NOMO-1 treated with DMSO at 0.1 percent for 48 hours (cell line): ENCODE results near the gene NPAS3.
A peak's percentile ranks its signal among the peaks of the same experiment; 100 is the strongest.

ENCODE experiments used
- DNase-seq: peaks from one replicate; lab custom pipeline; 2025; ENCODE audit not compliant: unreplicated experiment; lab: John Stamatoyannopoulos, UW

NPAS3 gene

DNA sequence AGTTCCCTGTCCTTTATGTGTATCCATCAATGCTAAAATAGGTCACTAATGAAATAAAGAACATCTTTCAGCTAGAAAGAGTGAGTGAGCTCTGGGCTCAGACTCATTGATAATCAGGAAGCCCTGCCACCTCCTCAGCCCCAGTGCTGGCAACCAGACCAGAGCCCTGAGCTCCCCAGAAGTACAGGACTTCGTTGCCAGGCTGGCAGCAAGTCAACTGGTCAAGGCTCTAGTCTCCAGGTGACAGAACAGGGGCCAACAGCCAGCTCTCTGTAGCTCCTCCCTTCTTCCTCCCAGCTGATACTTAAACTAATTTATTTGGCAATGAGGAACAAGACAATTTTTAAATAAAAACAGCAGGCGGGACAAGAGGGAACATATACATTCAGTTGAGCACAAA is 866.9 kb downstream of the NPAS3 start:
- no peak for DNase-seq

DNA sequence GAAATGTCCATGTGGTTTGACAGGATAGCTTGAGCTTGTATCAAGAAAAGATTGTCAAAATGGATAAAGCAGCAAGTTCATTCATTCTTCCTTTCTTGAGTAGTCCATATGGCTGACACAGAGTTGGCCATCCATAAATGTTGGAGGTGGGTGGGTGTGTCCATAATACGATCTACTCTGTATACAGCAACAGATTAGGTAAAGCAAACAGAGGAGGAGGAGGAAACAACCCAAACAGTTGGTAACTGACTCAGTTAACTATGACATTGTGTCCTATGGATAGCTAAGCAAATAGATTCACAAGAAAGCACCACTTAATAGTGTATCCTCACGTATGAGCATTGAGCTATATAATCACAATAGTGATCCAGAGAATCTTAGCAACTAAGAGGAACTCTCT is 868.2 kb downstream of the NPAS3 start:
- DNase-seq, result no peak

DNA sequence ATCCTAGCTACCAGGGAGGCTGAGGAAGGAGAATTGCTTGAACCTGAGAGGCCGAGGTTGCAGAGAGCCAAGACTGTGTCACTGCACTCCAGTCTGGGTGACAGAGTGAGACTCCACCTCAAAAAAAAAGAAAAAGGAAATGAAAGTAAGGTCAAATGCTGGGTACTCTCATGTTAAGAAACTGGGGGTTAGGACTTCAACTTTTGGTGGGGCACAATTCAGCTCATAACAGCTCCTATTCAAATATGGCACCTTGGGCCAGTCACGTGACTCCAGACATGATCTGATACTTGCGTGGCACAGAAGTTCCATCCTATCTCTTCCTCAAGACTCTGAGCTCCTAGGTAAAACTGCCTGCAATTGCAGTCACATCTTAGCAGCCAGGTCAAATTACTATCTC is 869.5 kb downstream of the NPAS3 start:
- DNase-seq, result peak; percentile 55

DNA sequence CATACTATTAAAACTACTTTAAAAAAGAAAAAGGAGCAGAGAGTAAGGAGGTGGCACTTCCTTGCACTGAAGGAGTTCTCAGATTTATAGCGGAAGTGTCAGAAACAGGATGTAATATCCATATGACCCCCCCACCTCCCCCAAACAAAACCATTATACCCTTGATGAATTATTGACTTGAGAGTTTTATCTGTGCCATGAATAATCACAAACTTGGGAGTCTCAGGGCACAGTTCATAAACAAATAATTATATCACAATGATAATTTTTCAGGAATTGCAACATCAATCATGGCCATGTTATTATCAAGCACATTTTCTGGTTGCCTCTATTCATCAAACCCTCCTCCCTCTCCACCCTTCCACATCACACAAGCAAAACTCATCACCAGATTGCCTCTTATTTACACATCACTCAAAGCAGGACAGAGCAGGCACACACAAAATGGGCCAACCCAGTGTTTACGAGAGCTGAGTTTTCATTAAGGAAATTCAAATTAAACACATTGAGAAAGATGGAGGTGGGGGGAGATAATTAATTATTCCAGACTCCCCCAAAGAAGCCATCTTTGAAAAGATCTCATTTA is 870.8 kb downstream of the NPAS3 start:
- DNase-seq, result no peak

DNA sequence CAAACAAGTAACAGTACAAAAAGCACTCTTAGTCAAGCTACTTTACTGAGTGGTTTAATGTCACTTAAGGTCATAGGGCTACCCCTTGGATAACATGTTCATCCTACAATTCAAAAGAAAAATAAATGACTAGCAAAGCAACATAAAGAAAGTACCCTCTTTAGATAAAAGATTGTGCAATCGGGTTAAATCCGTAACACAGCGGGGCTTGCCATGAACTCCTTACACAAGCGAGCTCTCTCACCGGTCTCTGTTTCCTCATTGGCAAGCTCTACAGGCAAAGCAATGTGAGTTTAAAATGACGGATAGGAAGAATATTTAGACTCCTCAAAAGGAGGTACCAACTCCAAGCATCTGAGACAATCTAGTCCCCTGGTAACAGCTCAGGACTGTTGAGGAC is 871.6 kb downstream of the NPAS3 start:
- DNase-seq, result peak; percentile 30

DNA sequence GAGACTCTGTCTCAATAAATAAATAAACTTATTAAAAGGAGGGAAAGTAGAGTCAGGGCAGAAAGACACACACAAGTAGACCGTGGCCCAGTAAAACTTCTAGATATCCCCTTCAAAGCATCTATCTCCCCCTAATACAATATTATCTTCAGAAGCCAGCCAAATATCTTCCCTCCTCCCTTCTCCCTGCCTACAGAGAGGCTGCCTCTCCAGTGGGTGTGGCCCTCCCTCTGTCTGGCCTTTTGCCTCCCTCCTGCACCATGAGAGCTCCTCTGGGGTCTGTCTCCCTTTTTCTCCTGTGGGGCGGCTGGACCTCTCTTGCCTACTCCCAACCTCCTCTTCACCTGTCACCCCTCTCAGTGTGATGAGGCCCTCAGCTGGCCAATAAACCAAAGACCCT is 873.0 kb downstream of the NPAS3 start:
- no peak for DNase-seq

DNA sequence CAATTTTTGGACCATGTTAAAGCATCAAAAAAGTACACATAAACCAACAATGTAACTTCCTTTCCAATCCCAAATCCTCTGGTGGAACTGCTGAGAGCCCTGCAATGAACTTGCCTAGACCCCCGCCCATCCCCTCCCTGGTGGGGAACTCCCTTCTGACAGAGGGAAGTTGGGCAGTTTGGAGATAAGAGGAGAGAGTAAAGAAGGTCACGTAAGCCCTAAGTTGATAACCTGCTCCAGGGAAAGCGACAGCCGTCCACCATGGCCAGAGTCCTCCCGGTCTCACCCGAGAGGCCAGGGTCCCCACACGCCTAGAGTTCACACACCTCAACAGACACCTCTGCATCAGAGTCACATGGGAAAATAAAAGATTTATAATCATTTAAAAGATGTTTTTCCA is 873.5 kb downstream of the NPAS3 start:
- no peak for DNase-seq

DNA sequence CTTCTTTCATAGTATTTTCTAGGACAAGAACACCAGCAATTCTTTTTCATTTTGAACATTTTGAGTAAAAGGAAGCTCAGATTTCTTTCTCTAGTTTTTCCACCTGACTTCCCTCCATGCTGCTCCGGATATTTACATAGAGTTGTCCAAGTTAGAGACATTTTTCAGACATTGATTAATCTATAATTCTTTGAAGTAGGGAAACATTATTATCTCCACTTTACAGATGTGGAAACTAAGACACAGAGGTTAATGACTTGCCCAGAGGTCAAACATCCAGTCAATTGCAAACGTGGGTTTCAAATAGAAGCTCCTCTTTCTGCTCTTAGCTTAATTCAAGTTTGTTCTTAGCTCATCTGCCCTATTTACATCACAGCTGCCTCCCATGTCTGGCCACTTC is 873.9 kb downstream of the NPAS3 start:
- DNase-seq, result no peak

DNA sequence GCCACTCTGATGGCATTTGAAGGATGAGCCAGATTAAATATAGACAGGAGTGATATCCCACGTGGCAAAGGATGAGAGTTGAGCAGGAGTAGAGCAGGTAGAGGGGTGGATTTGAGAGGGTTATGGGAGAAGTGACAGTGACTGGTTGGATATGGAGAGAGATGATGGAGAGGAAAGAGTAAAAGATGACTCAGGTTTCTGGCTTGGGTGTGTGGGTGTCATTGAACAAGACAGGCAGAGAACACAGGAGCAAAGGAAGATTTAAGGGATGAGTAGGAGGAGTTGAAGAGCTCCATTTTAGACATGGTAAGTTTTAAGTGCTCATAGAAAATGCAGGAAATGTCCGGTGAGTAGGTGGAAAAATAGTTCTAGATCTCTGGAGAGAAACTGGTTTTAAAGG is 875.3 kb downstream of the NPAS3 start:
- no peak for DNase-seq

DNA sequence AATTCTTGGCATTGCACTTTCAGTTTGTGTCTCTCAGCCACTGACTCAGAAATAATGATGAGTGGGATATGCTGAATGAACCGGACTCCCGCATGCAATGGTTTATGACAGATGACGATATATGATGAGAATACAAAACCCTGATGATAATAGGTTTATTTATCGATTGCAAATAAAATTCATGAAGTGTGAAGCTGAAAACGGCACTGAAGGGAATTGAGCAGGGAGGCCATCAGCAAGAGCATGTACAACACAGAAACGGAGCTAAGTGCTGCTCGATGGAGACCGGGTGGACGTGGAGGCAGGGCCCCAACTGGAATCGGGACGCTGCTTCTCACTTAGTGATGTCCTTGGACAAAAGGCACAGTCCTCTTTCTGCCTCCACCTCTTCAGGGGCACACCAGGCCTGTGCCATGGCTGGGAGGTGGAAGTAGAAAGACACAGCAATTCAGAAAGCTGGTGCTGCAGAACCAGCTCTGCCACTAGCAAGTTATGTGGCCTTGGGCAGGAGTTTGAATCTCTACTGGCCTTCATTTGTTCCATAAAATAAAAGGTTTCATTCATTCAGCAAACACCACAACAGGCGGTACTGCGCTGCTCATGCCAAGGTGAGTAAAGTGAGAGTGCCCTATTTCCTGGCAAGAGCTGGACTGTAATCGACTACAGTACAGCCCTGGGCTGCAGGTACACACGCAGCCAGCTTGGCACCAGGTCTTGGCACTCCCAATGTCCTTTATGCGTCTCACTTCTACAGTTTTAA is 895.2 kb downstream of the NPAS3 start:
- no peak for DNase-seq

DNA sequence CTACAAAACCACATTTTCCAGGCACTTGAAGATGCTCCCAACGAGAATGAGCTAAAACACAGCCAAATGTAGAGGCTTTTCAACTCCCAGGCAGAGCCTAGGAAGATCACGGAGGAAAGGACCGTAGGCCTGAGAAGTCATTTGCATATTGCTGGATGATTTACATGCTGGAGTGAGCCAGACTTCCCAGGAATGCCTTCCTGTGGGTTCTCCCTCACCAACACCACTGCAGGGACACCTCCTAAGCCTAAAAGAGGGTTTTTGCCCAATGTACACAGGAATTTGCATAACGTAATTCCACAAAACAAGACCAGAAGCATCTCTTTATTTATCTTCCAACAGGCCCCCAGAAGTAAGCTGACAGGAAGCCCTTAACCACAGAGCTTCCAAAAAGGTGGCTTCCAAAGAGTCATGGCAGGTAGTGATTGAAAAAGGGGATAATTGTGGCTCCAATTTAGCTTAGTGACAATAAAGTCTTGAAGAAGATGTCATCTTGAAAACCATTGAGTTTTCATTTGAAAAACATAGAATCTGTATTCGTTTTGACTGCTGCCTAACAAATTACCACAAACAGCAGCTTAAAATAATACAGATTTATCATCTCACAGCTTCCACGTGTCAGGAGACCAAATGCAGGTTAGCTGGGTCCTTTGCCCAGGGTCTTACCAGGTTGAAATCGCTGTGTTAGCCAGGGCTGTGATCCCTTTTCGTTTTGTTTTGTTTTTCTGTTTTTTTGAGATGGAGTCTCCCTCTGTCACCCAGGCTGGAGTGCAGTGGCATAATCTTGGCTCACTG is 896.0 kb downstream of the NPAS3 start:
- no peak for DNase-seq

DNA sequence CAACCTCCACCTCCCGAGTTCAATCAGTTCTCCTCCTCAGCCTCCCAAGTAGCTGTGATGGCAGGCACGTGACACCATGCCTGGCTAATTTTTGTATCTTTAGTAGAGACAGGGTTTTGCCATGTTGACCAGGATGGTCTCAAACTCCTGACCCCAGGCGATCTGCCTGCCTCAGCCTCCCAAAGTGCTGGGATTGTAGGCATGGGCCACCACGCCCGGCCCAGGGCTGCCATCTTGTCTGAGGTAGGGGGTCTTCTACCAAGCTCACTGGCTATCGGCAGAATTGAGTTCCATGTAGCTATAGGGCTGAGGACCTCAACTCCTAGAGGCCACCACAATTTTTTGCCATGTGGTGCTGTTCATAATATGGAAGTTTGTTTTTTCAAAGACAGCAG is 896.6 kb downstream of the NPAS3 start:
- DNase-seq, result no peak

DNA sequence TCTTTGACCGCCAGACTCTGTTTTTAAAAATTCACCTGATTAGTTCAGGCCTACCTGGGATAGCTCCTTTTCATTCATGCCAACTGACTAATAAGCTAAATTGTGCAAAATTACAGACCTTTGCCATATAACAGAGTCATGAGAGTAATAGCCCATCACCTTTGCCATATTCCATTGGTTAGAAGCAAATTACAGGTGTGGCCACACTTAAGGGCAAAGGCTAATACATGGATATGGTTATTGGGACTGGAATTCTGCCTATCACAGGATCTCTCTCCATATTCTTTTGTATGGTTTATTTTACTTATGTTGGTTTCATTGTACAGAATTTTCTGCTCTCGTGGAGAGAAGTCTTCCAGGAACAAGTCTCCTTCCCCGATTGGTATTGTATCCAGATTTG is 897.0 kb downstream of the NPAS3 start:
- DNase-seq, result no peak

DNA sequence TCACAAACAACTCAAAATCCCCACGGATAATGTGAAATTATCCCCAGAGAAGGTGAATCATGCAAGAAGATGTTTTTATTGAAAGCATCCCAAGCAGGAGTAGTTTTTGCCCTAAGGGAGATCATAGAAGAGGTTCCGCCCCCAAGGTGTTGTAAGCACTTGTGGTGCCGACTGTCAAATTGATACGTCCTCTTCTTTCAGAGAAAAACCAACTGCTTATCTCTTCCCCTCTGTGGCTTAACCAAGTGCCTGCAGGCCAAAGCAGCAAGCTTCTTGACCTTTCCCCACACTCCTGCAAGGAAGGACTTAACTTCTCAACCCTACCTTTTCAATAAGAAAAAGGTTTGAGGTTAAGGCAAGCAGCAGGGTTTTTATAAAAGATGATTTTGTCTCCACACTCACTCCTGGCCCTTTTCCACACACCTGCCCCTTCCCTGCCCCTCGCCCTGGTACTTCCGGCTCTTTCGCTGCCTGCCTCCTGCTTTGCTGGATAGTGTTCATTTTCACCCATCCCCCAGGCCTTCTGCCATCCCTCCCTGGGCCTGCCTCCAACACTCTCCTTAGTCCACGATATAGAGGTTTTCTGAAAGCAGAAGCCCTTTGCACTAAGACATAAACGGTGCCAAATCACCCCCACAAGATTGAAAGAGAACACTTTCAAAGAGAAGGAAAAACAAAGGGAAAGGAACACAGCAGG is 897.7 kb downstream of the NPAS3 start:
- DNase-seq, result no peak

DNA sequence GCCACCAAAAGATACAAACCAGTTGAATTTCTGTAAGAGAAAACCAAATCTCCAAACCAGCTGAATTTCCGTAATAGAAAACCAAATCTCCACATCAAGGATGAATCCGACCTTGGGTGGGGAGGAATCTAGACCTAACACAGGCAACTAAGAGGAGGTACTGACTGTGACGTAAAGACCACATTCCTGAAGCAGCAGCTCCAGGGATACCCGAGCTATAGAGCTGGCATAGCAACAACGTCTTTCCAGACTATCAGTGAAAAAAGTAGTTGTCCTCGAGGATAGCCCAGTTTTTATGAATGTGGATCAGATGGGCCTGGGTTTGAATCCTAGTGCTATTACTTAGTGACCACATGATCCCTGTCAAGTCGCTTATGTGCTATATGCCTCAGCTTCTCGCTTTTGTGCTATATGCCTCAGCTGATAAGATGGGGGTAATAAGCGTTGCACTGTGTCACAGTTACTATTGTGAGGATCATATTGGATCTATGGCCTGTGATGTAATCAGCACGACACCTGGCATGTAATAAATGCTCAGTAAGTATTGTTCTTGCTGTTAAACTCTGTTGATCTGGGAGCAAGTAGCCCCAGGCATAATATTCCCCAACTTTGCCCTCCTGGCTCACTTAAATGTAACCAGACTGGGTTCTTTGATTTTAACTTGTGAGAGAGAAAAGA is 898.4 kb downstream of the NPAS3 start:
- DNase-seq, result no peak

DNA sequence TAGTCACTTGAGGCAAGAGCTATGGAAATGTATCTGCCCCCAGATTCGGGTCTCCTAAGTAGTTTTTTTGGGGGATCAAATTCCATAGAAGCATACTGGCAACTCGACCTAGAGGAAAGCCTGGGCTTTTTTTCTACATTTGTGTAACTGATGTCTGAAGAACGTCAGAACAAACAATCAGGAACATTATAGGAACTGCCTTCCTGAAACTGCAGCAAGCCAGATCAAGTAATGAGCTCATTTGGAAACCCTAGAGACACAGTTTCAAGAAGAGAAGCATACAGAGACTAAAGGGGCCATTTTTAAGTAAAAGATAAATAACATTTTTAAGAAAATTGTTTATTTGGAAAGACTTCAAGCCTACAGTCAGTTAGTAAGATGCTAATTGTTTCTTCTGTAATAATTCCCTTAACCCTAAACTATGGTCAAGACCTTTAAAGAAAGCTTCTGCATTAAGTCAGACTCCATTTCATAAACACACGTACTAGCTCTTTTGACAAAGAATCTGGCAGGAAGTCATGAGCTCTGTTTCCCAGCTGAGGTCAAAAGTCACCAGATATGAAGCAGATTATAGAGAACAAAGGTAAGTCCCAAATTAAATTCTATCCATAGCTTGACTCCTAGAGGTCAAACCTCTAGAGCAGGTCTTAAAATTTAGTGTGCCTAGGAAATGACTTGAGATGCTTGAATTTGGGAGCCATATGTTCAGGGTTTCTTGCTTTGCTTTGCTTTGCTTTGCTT is 899.4 kb downstream of the NPAS3 start:
- DNase-seq, result no peak

DNA sequence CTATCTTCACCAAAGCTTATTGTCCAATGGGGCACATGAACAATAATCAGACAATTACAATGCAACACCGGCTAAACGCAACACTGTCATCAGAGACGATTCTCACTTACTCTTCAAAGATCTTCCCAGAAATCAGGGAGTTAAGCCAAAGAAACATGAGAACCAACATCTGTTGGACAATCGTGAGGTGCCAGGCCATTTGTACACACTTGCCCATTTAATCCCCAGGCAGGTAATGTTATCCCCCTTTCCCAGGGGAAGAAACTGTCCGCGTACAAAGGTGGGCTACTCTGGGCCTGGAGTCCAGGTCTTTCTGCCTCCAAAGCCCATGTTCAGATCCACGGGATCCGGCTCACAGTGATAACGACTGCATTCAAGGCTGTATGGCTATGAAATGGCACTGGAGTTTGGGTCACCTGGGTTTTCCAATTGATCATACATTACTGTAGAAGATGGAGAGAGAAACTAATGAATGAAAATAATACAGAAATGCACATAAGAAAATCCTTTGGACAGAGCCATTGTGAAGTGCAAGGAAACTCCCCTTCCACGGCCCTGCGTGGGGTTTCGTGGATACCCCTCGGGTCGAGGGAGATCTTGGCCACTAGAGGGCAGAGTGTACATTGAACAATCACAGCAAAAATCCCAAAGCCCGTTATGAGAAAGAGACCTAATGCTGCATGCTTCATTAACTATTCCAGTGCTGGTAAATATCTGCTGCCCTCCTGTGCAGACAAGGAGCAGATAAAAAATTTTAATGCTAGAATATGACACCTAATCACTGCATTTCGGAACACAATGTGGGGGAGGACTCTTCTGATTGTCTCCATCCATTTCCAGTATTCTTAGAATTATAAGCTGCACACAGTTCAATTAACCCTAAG is 900.8 kb downstream of the NPAS3 start:
- peak; percentile 42 for DNase-seq

DNA sequence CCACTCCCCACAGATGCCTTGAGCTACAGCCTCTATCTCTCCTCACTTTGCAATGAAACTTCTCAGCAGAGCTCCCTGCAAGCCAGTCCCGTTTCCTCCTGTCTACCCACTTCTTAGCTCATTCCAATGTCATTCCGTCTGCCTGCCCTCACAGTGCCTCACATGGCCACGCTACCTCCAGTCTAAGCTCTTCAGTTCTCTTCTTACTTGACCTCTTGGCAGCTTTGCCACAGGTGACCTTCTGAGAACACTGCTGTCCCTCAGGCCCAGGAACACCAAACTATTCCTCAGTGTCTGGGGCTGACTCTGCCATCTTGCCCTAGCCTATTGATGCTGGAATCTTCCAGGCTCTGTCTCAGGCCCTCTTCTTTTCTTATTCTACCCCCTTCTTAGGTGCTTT is 902.1 kb downstream of the NPAS3 start:
- DNase-seq, result no peak

DNA sequence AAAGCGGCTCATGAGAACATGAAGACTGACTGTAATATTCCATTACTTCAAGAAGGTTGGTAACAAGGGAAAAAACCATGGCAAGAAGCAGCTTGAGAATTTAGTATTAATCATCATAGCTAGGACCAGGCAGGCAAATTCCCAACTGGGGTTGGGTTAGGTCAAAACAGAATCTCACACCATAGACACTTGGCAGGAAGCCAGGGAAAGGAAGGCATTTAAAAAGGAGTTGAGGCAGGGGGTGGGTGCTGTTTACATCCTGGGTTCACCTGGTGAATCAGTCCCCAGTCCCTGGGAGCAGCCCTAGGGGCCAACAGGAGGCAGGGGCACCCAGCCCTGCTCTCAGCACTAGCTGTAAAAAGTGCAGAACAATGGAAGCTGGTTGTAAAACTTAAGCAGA is 903.6 kb downstream of the NPAS3 start:
- DNase-seq, result no peak
